GM18499 (cell line): ENCODE measurements around the gene ZMYND8.

Experiments
- ATAC-seq: cut with Tn5 transposase; IDR thresholded peaks from one replicate; pipeline ENCODE4 v1.9.1; 2021; ENCODE audit warnings: moderate number of reproducible peaks; ENCODE audit not compliant: insufficient read depth, unreplicated experiment

Gene ZMYND8

GRCh38 chr20:47235853-47236638, 120.5 kb downstream of the ZMYND8 start:
- no peak for ATAC-seq

- ATAC-seq: no peak
Observed at GRCh38 chr20:47235111-47235510, 121.4 kb downstream of the ZMYND8 start.

- no peak for ATAC-seq
Observed at GRCh38 chr20:47233333-47234188, 122.9 kb downstream of the ZMYND8 start.

GRCh38 chr20:47232518-47232917, 124.0 kb downstream of the ZMYND8 start:
- ATAC-seq: no peak

GRCh38 chr20:47231382-47232039, 125.0 kb downstream of the ZMYND8 start:
- ATAC-seq: no peak

- ATAC-seq: no peak
Observed at GRCh38 chr20:47230811-47231256, 125.7 kb downstream of the ZMYND8 start.

- ATAC-seq: no peak
Observed at GRCh38 chr20:47228654-47229053, 127.8 kb downstream of the ZMYND8 start.

GRCh38 chr20:47227576-47227975, 128.9 kb downstream of the ZMYND8 start:
- no peak for ATAC-seq

- ATAC-seq: no peak
Observed at GRCh38 chr20:47227119-47227518, 129.4 kb downstream of the ZMYND8 start.

GRCh38 chr20:47225458-47225857, 131.0 kb downstream of the ZMYND8 start:
- no peak for ATAC-seq

GRCh38 chr20:47224857-47225256, 131.6 kb downstream of the ZMYND8 start:
- ATAC-seq: no peak

- no peak for ATAC-seq
Observed at GRCh38 chr20:47224300-47224791, 132.2 kb downstream of the ZMYND8 start.

GRCh38 chr20:47223896-47224295, 132.6 kb downstream of the ZMYND8 start:
- no peak for ATAC-seq

GRCh38 chr20:47222468-47223119, 133.9 kb downstream of the ZMYND8 start:
- ATAC-seq: no peak

- ATAC-seq: no peak
Observed at GRCh38 chr20:47221036-47221625, 135.4 kb downstream of the ZMYND8 start.

GRCh38 chr20:47220161-47220582, 136.3 kb downstream of the ZMYND8 start:
- ATAC-seq: no peak

- ATAC-seq: no peak
Observed at GRCh38 chr20:47217482-47218446, 138.7 kb downstream of the ZMYND8 start.

GRCh38 chr20:47216819-47217410, 139.6 kb downstream of the ZMYND8 start:
- ATAC-seq: no peak
